ENCODE data around the gene LSM14A.

The LSM14A gene

GRCh38 chr19:34274827-34275625 lies 102.7 kb downstream of the LSM14A start:
- ChIA-PET CTCF (interaction anchor here (0.7 to 2.9 kb wide), 5 partner anchors 13 to 72 kb away, joined by 3 to 20 read pairs (median 4); no protein-coding TSS in a partner anchor), POLR2A (interaction anchor here (1.0 to 1.6 kb wide), 4 partner anchors 13 to 103 kb away, joined by 3 to 14 read pairs (median 4); no protein-coding TSS in a partner anchor)
- no peak overlapping the region for H3K4me3 ChIP-seq (ENCODE audit: low read depth, low read length)
- TF ChIP-seq, protein P1, sequence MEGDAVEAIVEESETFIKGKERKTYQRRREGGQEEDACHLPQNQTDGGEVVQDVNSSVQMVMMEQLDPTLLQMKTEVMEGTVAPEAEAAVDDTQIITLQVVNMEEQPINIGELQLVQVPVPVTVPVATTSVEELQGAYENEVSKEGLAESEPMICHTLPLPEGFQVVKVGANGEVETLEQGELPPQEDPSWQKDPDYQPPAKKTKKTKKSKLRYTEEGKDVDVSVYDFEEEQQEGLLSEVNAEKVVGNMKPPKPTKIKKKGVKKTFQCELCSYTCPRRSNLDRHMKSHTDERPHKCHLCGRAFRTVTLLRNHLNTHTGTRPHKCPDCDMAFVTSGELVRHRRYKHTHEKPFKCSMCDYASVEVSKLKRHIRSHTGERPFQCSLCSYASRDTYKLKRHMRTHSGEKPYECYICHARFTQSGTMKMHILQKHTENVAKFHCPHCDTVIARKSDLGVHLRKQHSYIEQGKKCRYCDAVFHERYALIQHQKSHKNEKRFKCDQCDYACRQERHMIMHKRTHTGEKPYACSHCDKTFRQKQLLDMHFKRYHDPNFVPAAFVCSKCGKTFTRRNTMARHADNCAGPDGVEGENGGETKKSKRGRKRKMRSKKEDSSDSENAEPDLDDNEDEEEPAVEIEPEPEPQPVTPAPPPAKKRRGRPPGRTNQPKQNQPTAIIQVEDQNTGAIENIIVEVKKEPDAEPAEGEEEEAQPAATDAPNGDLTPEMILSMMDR (IDR thresholded peaks at IDR 0.05; ENCODE audit: insufficient read depth, low read length, missing control alignments), result peak; percentile 4
- DNase-seq (ENCODE audit: low read depth, low spot score), result peak; percentile 97

- DNase-seq (ENCODE audit: low read depth, low spot score), result no peak
- POLR2A ChIA-PET, result interaction anchor here (1.0 to 1.6 kb wide), 3 partner anchors 14 to 104 kb away, joined by 3 to 14 read pairs (median 4); no protein-coding TSS in a partner anchor
- H3K4me3 ChIP-seq (ENCODE audit: low read depth, low read length), result no peak overlapping the region
- CTCF ChIA-PET, result no interaction called here
- TF ChIP-seq, protein P1 (IDR thresholded peaks at IDR 0.05; ENCODE audit: insufficient read depth, low read length, missing control alignments), result no peak
Measured at GRCh38 chr19:34275705-34276104, 103.4 kb downstream of the LSM14A start.

GRCh38 chr19:34276614-34277013 lies 104.3 kb downstream of the LSM14A start:
- no peak overlapping the region for H3K4me3 ChIP-seq (ENCODE audit: low read depth, low read length)
- POLR2A ChIA-PET, result interaction anchor here (0.7 kb wide), 1 partner anchor 27 kb away, joined by 3 read pairs; no protein-coding TSS in a partner anchor
- no peak for DNase-seq (ENCODE audit: low read depth, low spot score)
- TF ChIP-seq, protein P1 (IDR thresholded peaks at IDR 0.05; ENCODE audit: insufficient read depth, low read length, missing control alignments), result no peak
- CTCF ChIA-PET, result interaction anchor here (1.5 to 1.8 kb wide), 2 partner anchors 15 to 44 kb away, joined by 3 to 6 read pairs; no protein-coding TSS in a partner anchor

- CTCF ChIA-PET, result interaction anchor here (1.5 to 1.8 kb wide), 2 partner anchors 16 to 43 kb away, joined by 3 to 6 read pairs; no protein-coding TSS in a partner anchor
- POLR2A ChIA-PET, result interaction anchor here (0.7 kb wide), 1 partner anchor 28 kb away, joined by 3 read pairs; no protein-coding TSS in a partner anchor
- no peak for DNase-seq (ENCODE audit: low read depth, low spot score)
- H3K4me3 ChIP-seq (ENCODE audit: low read depth, low read length), result no peak overlapping the region
- TF ChIP-seq, protein P1 (IDR thresholded peaks at IDR 0.05; ENCODE audit: insufficient read depth, low read length, missing control alignments), result no peak
Measured at GRCh38 chr19:34277244-34277643, 104.9 kb downstream of the LSM14A start.

DNA sequence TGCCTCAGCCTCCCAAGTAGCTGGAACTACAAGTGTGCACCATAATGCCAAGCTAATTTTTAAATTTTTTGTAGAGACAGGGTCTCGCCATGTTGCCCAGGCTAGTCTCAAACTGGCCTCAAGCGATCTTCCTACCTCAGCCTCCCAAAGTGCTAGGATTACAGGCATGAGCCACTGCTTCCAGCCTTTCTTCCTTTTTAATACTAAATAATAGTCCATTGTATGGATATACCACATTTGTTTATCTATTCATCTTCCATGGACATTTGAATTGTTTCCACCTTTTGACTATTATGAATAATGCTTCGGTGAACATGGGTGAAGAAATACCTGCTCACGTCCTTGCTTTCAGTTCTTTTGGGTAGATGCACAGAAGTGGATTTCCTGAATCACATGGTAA lies 106.5 kb downstream of the LSM14A start:
- ChIA-PET CTCF (no interaction called here), POLR2A (no interaction called here)
- H3K4me3 ChIP-seq (ENCODE audit: low read depth, low read length), result no peak overlapping the region
- TF ChIP-seq, protein P1 (IDR thresholded peaks at IDR 0.05; ENCODE audit: insufficient read depth, low read length, missing control alignments), result no peak
- DNase-seq (ENCODE audit: low read depth, low spot score), result no peak
